GM12878 (cell line): ENCODE measurements around the gene ZBTB4. TPM values are rescaled to one million over a fixed set of nuclear protein-coding genes. Genes with fewer than 3 reads are reported as not detected.

ENCODE experiments used
- BHLHE40 ChIP-seq, 2 experiments: fragments of 450-650 bp in 1 of 2; IDR thresholded peaks; 2 replicates each; pipeline ENCODE4 v1.6.1; 2011 to 2017; ENCODE audit warnings: low read depth in 2 of 2, borderline replicate concordance in 1 of 2, improper control_type of control experiment in 1 of 2, low read length in 1 of 2, mild to moderate bottlenecking in 1 of 2
- CHD4 ChIP-seq: fragments of 200-600 bp; sonication (generic); IDR thresholded peaks from 2 replicates; pipeline ENCODE4 v1.6.1; 2016; ENCODE audit warnings: mild to moderate bottlenecking
- EP300 ChIP-seq, 2 experiments: fragments of 150-350 bp in 1 of 2; IDR thresholded peaks; 2 replicates each; pipeline ENCODE4 v1.6.1; 2011 to 2012; ENCODE audit warnings: low read depth in 2 of 2, low read length in 2 of 2, borderline replicate concordance in 1 of 2, improper control_type of control experiment in 1 of 2, inconsistent platforms in 1 of 2; ENCODE audit not compliant: control insufficient read depth in 1 of 2
- ESRRA ChIP-seq: IDR thresholded peaks from 2 replicates; pipeline ENCODE4 v1.6.1; 2012; ENCODE audit warnings: mild to moderate bottlenecking, low read length, improper control_type of control experiment
- ETV6 ChIP-seq, 2 experiments: fragments of 450-650 bp in 1 of 2; IDR thresholded peaks in 1 of 2; conservative IDR thresholded peaks in 1 of 2; 2 replicates each; pipeline ENCODE4 v1.6.1; 2014; ENCODE audit warnings: antibody characterized with exemption in 1 of 2, borderline replicate concordance in 1 of 2, low read depth in 1 of 2, mild to moderate bottlenecking in 1 of 2, moderate library complexity in 1 of 2
- GABPA ChIP-seq: IDR thresholded peaks from 2 replicates; pipeline ENCODE4 v1.6.1; 2014; ENCODE audit warnings: antibody characterized with exemption, low read depth, mild to moderate bottlenecking, inconsistent platforms
- GATAD2B ChIP-seq: fragments of 450-650 bp; conservative IDR thresholded peaks from 2 replicates; pipeline ENCODE4 v1.6.1; 2017; ENCODE audit warnings: low read depth, mild to moderate bottlenecking, moderate library complexity
- IRF4 ChIP-seq: IDR thresholded peaks from 2 replicates; pipeline ENCODE4 v1.6.1; 2011; ENCODE audit warnings: low read depth, low read length
- MYC ChIP-seq: IDR thresholded peaks from 2 replicates; pipeline ENCODE4 v1.6.1; 2011; ENCODE audit warnings: mild to moderate bottlenecking, low read length, moderate library complexity, inconsistent platforms; ENCODE audit not compliant: insufficient read depth, insufficient replicate concordance, insufficient read length, severe bottlenecking
- NBN ChIP-seq: fragments of 450-650 bp; IDR thresholded peaks from 2 replicates; pipeline ENCODE4 v1.6.1; 2016
- NFYA ChIP-seq: IDR thresholded peaks from 2 replicates; pipeline ENCODE4 v1.6.1; 2011; ENCODE audit warnings: low read depth, mild to moderate bottlenecking, low read length, improper control_type of control experiment, borderline replicate concordance
- NR2C2 ChIP-seq: IDR thresholded peaks from 2 replicates; pipeline ENCODE4 v1.6.1; 2011; ENCODE audit warnings: borderline replicate concordance, low read depth; ENCODE audit not compliant: control insufficient read depth, insufficient read length
- PAX5 ChIP-seq: IDR thresholded peaks from 2 replicates; pipeline ENCODE4 v1.6.1; 2011; ENCODE audit warnings: low read depth, low read length, borderline replicate concordance
- PAX8 ChIP-seq: fragments of 450-650 bp; IDR thresholded peaks from 2 replicates; pipeline ENCODE4 v1.6.1; 2017; ENCODE audit warnings: mild to moderate bottlenecking, moderate library complexity
- POLR2A ChIP-seq: IDR thresholded peaks from 2 replicates; pipeline ENCODE4 v1.6.1; 2011; ENCODE audit warnings: low read depth, mild to moderate bottlenecking, low read length
- SMAD5 ChIP-seq: IDR thresholded peaks from 2 replicates; pipeline ENCODE4 v1.6.1; 2016; ENCODE audit warnings: antibody characterized with exemption, low read depth
- SMARCA5 ChIP-seq: fragments of 450-650 bp; IDR thresholded peaks from 2 replicates; pipeline ENCODE4 v1.6.1; 2017; ENCODE audit warnings: mild to moderate bottlenecking
- SPI1 ChIP-seq: IDR thresholded peaks from 2 replicates; pipeline ENCODE4 v1.6.1; 2011; ENCODE audit warnings: low read depth, mild to moderate bottlenecking, low read length, moderate library complexity, borderline replicate concordance; ENCODE audit not compliant: insufficient read depth
- TCF3 ChIP-seq: IDR thresholded peaks from 2 replicates; pipeline ENCODE4 v1.6.1; 2012; ENCODE audit warnings: low read depth, mild to moderate bottlenecking, low read length, borderline replicate concordance; ENCODE audit not compliant: insufficient read depth
- ZNF217 ChIP-seq: fragments of 450-650 bp; IDR thresholded peaks from 2 replicates; pipeline ENCODE4 v1.6.1; 2017; ENCODE audit warnings: antibody characterized with exemption, mild to moderate bottlenecking
- ZNF622 ChIP-seq: fragments of 450-650 bp; IDR thresholded peaks from 2 replicates; pipeline ENCODE4 v1.6.1; 2017; ENCODE audit warnings: mild to moderate bottlenecking, inconsistent platforms
- ZSCAN29 ChIP-seq: fragments of 450-650 bp; IDR thresholded peaks from 2 replicates; pipeline ENCODE4 v1.6.1; 2017; ENCODE audit warnings: mild to moderate bottlenecking, moderate library complexity
- polyA plus RNA-seq, 11 experiments: library from polyadenylated mRNA; depleted of rRNA in 4 of 11; unstranded in 6 of 11; stranded (reverse) in 5 of 11; fragments of >200 nt; fragmentation: Nextera tagmentation in 4 of 11; fragmentation: Illumina TruSeq in 1 of 11; extraction: Ambion mirVana in 4 of 11; extraction: Trizol in 1 of 11; gene quantifications; 1 replicate in 1 of 11; 2 replicates in 10 of 11; pipeline versions ENCODE4 v1.2.1 to v1.2.3, GENCODE V29; 2011 to 2016; ENCODE audit warnings: inconsistent platforms in 2 of 11, missing spikeins in 2 of 11, low read depth in 1 of 11
- total RNA-seq, 4 experiments: library from RNA; depleted of rRNA in 3 of 4; stranded (reverse); fragments of >200 nt in 3 of 4; fragmentation: Illumina TruSeq in 1 of 4; extraction: Trizol in 1 of 4; gene quantifications; 2 replicates each; pipeline versions ENCODE4 v1.2.1 to v1.2.3, GENCODE V29; 2013 to 2021
- TF ChIP-seq, protein P1 (sequence below): IDR thresholded peaks from 2 replicates; pipeline ENCODE4 v1.6.1; 2012; ENCODE audit warnings: low read depth, low read length, improper control_type of control experiment
- TF ChIP-seq, protein P2 (sequence below): fragments of 450-650 bp; conservative IDR thresholded peaks from 2 replicates; pipeline ENCODE4 v1.6.1; 2017; ENCODE audit warnings: mild to moderate bottlenecking, moderate library complexity
- TF ChIP-seq, protein P3 (sequence below): fragments of 450-650 bp; IDR thresholded peaks from 2 replicates; pipeline ENCODE4 v1.6.1; 2017; ENCODE audit warnings: mild to moderate bottlenecking, low read depth, inconsistent platforms; ENCODE audit not compliant: poor library complexity, severe bottlenecking

Gene ZBTB4
- total and polyA plus RNA-seq, 10 of the 15 experiments (the other 5 are each of a cell fraction or from before 2014, with no cell fraction given) = 2.0 to 14.9 (median 6.9) TPM

DNA sequence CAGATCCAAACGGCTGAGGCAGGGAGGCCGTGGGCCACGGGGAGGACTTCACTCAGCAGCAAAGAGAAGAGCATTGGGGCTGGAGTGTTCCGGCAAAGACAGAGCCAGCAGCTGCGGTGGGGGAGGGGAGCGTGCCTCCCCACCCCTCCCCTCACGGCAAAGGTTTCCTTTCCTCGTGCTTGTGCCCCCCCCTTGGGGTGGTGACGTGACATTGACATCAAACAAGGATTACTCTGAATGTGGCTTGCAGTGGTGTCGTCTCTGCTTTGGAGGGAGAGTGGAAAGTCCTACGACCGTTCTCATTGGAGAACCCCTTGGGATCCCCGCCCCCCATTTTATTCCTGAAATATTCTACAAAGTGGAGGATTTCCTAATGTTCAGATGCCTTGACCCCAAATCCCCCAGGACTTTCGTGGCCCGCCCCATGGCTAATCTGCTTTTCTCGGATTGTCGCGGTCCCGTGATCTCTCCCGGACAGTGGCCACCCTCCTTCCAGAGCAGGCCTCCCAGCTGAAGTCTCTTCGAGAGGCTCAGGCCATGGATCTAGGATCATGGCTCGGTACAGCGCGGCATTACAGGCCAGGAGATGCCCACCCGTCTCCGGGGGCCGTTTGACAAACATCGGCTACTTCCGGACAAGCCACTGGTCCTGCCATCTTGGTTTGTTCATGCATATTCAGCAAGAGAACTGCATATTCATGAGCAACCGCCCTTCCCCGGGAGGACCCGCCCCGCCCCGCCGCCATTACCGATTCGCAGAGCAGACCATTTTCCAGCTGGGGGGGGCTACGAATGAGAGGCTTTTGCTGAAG lies 4.0 kb upstream of the ZBTB4 start (continued):
- TF ChIP-seq NR2C2 = no peak
- no peak for TF ChIP-seq ETV6 (conservative IDR thresholded peaks at IDR 0.05 in 1 of 2, IDR thresholded peaks at IDR 0.05 in 1 of 2; ENCODE audit: borderline replicate concordance in 1 of 2, low read depth in 1 of 2)
- no peak for TF ChIP-seq CHD4
- no peak for TF ChIP-seq SPI1
- TF ChIP-seq BHLHE40 (IDR thresholded peaks at IDR 0.05; ENCODE audit: borderline replicate concordance in 1 of 2, low read depth in 2 of 2, low read length in 1 of 2) = peak; percentile 8 to 72; a peak in 2 of 4 replicates
- TF ChIP-seq PAX8 = no peak
- no peak for TF ChIP-seq EP300 (IDR thresholded peaks at IDR 0.05; ENCODE audit: borderline replicate concordance in 1 of 2, control insufficient read depth in 1 of 2, low read depth in 2 of 2, low read length in 2 of 2)
- TF ChIP-seq, protein P1, sequence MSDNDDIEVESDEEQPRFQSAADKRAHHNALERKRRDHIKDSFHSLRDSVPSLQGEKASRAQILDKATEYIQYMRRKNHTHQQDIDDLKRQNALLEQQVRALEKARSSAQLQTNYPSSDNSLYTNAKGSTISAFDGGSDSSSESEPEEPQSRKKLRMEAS = 0 out of 2 replicates have a peak, but pooled peaks have one; percentile 13
- TF ChIP-seq ZSCAN29 = no peak
- TF ChIP-seq POLR2A = no peak; the same call in 1 of the 2 replicates
- 0 out of 2 replicates have a peak, but pooled peaks have one; percentile 49 for TF ChIP-seq PAX5
- no peak for TF ChIP-seq GABPA
- TF ChIP-seq, protein P2, sequence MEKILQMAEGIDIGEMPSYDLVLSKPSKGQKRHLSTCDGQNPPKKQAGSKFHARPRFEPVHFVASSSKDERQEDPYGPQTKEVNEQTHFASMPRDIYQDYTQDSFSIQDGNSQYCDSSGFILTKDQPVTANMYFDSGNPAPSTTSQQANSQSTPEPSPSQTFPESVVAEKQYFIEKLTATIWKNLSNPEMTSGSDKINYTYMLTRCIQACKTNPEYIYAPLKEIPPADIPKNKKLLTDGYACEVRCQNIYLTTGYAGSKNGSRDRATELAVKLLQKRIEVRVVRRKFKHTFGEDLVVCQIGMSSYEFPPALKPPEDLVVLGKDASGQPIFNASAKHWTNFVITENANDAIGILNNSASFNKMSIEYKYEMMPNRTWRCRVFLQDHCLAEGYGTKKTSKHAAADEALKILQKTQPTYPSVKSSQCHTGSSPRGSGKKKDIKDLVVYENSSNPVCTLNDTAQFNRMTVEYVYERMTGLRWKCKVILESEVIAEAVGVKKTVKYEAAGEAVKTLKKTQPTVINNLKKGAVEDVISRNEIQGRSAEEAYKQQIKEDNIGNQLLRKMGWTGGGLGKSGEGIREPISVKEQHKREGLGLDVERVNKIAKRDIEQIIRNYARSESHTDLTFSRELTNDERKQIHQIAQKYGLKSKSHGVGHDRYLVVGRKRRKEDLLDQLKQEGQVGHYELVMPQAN = no peak
- no peak for TF ChIP-seq ZNF217
- no peak for TF ChIP-seq SMARCA5
- peak; percentile 58; the same call in 1 of the 2 replicates for TF ChIP-seq SMAD5
- TF ChIP-seq ZNF622 = no peak
- TF ChIP-seq TCF3 = peak; percentile 72; the same call in 1 of the 2 replicates
- TF ChIP-seq, protein P3, sequence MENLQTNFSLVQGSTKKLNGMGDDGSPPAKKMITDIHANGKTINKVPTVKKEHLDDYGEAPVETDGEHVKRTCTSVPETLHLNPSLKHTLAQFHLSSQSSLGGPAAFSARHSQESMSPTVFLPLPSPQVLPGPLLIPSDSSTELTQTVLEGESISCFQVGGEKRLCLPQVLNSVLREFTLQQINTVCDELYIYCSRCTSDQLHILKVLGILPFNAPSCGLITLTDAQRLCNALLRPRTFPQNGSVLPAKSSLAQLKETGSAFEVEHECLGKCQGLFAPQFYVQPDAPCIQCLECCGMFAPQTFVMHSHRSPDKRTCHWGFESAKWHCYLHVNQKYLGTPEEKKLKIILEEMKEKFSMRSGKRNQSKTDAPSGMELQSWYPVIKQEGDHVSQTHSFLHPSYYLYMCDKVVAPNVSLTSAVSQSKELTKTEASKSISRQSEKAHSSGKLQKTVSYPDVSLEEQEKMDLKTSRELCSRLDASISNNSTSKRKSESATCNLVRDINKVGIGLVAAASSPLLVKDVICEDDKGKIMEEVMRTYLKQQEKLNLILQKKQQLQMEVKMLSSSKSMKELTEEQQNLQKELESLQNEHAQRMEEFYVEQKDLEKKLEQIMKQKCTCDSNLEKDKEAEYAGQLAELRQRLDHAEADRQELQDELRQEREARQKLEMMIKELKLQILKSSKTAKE = no peak
- peak; percentile 92 for TF ChIP-seq NBN
- no peak; the same call in 1 of the 2 replicates for TF ChIP-seq GATAD2B
- TF ChIP-seq MYC = no peak
- no peak for TF ChIP-seq ESRRA
- TF ChIP-seq IRF4 = no peak
- TF ChIP-seq NFYA = no peak
